ENCODE results near the gene THBS3. TPM values are rescaled to one million over a fixed set of nuclear protein-coding genes. Genes with fewer than 3 reads are reported as not detected.
A peak's percentile ranks its signal among the peaks of the same experiment; 100 is the strongest.

The THBS3 gene
- total and polyA plus RNA-seq, 9 of the 15 experiments (the other 6 are each of a cell fraction or from before 2014, with no cell fraction given) = 0.59 to 8.3 (median 3.2) TPM

DNA sequence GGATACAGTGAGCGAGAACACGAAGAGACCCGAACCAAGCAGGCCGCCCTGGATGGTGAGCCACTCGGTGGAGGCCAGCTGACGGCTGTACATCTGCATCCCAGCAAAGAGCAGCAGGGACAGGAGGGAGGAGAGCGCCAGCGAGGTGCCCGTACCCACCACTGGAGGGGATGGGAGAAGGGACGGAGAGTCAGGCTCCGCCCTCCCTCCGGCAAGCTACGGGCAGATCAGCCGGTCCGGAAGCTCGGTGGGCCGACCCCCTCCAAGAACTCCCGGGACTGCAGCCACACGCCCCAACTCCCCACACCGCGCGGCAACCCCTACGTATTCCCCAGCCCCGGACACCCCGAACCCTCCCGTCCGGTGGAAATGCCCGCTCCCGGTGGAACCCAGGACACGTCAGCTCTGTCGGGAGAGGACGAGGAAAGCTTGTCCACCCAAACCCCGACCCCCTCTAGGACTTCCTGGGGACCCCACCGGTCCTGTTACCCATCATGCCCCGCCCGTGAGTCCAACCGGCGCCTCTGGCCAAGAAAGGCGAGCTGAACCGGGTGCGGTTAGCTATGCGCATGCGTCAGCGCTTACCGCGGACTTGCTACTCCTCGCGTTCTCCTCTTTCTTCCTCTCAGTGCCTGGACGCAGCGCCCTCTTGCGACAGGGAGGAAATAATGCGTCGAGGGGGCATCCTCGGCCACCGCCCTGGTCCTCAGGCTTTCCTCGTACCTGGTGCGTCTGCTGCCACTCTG is 34.8 kb downstream of the THBS3 start, which contains the start of gene KRTCAP2 (continued):
- no peak for TF ChIP-seq MCM2 (IDR thresholded peaks at IDR 0.05; ENCODE audit: low read depth)
- TF ChIP-seq MTA3 (IDR thresholded peaks at IDR 0.05; ENCODE audit: borderline replicate concordance) = peak; percentile 43; the same call in 1 of the 2 replicates
- TF ChIP-seq RBM34 (IDR thresholded peaks at IDR 0.05; ENCODE audit: borderline replicate concordance, insufficient read depth, low read length) = no peak
- no peak for TF ChIP-seq ZNF586 (CRISPR knock-in tag; conservative IDR thresholded peaks at IDR 0.05)
- TF ChIP-seq ZNF324 (CRISPR knock-in tag; IDR thresholded peaks at IDR 0.05) = 0 out of 2 replicates have a peak, but pooled peaks have one; percentile 26
- TF ChIP-seq RBM25 (IDR thresholded peaks at IDR 0.05; ENCODE audit: low read depth, low read length, severe bottlenecking) = no peak
- TF ChIP-seq HDGF (IDR thresholded peaks at IDR 0.05) = no peak
- 0 out of 2 replicates have a peak, but pooled peaks have one; percentile 43 for TF ChIP-seq OTX1 (CRISPR knock-in tag; IDR thresholded peaks at IDR 0.05)
- TF ChIP-seq, protein P1, sequence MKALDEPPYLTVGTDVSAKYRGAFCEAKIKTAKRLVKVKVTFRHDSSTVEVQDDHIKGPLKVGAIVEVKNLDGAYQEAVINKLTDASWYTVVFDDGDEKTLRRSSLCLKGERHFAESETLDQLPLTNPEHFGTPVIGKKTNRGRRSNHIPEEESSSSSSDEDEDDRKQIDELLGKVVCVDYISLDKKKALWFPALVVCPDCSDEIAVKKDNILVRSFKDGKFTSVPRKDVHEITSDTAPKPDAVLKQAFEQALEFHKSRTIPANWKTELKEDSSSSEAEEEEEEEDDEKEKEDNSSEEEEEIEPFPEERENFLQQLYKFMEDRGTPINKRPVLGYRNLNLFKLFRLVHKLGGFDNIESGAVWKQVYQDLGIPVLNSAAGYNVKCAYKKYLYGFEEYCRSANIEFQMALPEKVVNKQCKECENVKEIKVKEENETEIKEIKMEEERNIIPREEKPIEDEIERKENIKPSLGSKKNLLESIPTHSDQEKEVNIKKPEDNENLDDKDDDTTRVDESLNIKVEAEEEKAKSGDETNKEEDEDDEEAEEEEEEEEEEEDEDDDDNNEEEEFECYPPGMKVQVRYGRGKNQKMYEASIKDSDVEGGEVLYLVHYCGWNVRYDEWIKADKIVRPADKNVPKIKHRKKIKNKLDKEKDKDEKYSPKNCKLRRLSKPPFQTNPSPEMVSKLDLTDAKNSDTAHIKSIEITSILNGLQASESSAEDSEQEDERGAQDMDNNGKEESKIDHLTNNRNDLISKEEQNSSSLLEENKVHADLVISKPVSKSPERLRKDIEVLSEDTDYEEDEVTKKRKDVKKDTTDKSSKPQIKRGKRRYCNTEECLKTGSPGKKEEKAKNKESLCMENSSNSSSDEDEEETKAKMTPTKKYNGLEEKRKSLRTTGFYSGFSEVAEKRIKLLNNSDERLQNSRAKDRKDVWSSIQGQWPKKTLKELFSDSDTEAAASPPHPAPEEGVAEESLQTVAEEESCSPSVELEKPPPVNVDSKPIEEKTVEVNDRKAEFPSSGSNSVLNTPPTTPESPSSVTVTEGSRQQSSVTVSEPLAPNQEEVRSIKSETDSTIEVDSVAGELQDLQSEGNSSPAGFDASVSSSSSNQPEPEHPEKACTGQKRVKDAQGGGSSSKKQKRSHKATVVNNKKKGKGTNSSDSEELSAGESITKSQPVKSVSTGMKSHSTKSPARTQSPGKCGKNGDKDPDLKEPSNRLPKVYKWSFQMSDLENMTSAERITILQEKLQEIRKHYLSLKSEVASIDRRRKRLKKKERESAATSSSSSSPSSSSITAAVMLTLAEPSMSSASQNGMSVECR (CRISPR knock-in tag; IDR thresholded peaks at IDR 0.05) = peak; percentile 89
- TF ChIP-seq TCF3 (CRISPR knock-in tag; IDR thresholded peaks at IDR 0.05) = no peak
- no peak for TF ChIP-seq HDAC2 (IDR thresholded peaks at IDR 0.05)
- TF ChIP-seq, protein P2, sequence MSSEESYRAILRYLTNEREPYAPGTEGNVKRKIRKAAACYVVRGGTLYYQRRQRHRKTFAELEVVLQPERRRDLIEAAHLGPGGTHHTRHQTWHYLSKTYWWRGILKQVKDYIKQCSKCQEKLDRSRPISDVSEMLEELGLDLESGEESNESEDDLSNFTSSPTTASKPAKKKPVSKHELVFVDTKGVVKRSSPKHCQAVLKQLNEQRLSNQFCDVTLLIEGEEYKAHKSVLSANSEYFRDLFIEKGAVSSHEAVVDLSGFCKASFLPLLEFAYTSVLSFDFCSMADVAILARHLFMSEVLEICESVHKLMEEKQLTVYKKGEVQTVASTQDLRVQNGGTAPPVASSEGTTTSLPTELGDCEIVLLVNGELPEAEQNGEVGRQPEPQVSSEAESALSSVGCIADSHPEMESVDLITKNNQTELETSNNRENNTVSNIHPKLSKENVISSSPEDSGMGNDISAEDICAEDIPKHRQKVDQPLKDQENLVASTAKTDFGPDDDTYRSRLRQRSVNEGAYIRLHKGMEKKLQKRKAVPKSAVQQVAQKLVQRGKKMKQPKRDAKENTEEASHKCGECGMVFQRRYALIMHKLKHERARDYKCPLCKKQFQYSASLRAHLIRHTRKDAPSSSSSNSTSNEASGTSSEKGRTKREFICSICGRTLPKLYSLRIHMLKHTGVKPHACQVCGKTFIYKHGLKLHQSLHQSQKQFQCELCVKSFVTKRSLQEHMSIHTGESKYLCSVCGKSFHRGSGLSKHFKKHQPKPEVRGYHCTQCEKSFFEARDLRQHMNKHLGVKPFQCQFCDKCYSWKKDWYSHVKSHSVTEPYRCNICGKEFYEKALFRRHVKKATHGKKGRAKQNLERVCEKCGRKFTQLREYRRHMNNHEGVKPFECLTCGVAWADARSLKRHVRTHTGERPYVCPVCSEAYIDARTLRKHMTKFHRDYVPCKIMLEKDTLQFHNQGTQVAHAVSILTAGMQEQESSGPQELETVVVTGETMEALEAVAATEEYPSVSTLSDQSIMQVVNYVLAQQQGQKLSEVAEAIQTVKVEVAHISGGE (CRISPR knock-in tag; IDR thresholded peaks at IDR 0.05) = peak in 1 of 3 experiments; percentile 35; a peak in 1 of 6 replicates
- TF ChIP-seq TCFL5 (CRISPR knock-in tag; conservative IDR thresholded peaks at IDR 0.05) = no peak
- TF ChIP-seq NFYB (IDR thresholded peaks at IDR 0.05; ENCODE audit: extremely low read depth, insufficient read length) = no peak
- TF ChIP-seq LARP7 (IDR thresholded peaks at IDR 0.05) = no peak
- TF ChIP-seq ZC3H4 (CRISPR knock-in tag; IDR thresholded peaks at IDR 0.05; ENCODE audit: borderline replicate concordance) = no peak
- no peak for TF ChIP-seq MCM3 (IDR thresholded peaks at IDR 0.05)
